ENCODE measurements around the gene SELENOV.
A peak's percentile ranks its signal among the peaks of the same experiment; 100 is the strongest.

Gene SELENOV

DNA sequence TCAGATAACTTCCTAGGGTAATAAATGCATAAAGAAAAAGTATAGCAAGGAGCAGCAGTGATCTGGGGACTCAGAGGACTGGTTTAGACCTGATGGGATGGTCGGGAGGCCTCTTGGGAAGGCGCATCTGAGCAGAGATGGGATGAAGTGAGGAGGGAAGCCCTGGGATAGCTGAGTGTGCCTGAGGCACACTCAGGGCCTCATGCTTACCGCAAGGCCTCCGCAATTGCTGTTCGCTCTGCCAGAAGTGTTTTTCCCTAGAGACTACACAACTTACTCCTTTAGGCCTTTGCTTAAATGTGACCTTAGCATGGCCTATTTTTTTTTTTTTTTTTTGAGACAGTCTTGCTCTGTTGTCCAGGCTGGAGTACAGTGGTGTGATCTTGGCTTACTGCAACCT, 20.3 kb upstream of the SELENOV start:
- no peak for DNase-seq

GRCh38 chr19:39496063-39496462, 18.9 kb upstream of the SELENOV start:
- no peak for DNase-seq

- no peak for DNase-seq
Measured at GRCh38 chr19:39497701-39497995, 17.3 kb upstream of the SELENOV start.

GRCh38 chr19:39497996-39498797, 16.7 kb upstream of the SELENOV start:
- peak; percentile 49 to 61 for DNase-seq

GRCh38 chr19:39498798-39499642, 15.9 kb upstream of the SELENOV start, which contains the start of gene DLL3:
DLL3 (plus strand) TSS chr19:39498947; CDS start chr19:39498975, 28 bp downstream.
- peak in 1 of 2 experiments; percentile 29 for DNase-seq

GRCh38 chr19:39499932-39500331, 15.0 kb upstream of the SELENOV start:
- no peak for DNase-seq

- DNase-seq, result no peak
Measured at GRCh38 chr19:39500543-39500942, 14.4 kb upstream of the SELENOV start.

GRCh38 chr19:39501340-39501739, 13.6 kb upstream of the SELENOV start:
- DNase-seq, result no peak

DNA sequence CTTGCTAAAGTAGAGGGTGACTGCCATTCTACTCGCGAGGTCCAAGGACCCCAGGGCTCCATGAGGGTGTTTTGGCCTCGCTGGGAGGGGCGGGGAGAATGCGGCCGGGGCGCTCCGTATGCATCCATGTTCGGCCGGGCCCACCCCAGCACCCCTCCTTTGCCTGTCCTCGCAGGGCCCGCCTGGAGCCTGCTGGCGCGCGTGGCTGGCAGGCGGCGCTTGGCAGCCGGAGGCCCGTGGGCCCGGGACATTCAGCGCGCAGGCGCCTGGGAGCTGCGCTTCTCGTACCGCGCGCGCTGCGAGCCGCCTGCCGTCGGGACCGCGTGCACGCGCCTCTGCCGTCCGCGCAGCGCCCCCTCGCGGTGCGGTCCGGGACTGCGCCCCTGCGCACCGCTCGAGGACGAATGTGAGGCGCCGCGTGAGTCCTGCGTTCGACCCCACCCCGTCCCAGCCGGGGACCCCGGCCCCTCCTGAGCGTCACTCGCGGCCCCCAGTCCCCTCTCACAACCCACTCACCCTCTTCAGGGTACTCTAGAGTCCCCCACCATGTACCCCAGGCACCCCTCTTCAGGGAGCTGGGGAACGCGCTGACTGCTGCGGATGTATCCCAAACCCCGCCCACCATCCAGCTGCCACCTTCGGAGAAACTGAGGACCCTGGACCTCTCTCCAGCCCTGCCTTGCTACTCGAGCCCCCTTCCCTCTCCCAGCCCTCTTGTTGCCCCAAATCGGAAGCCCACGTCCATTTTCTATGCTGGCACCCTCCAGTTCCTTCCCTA, 12.1 kb upstream of the SELENOV start:
- peak; percentile 56 to 58 for DNase-seq

- no peak for DNase-seq
Measured at GRCh38 chr19:39506598-39506943, 8.4 kb upstream of the SELENOV start.

- peak; percentile 64 to 74 for DNase-seq
Measured at GRCh38 chr19:39506944-39507714, 7.8 kb upstream of the SELENOV start.

- DNase-seq, result no peak
Measured at GRCh38 chr19:39507715-39508364, 7.1 kb upstream of the SELENOV start.

GRCh38 chr19:39508629-39509028, 6.3 kb upstream of the SELENOV start:
- DNase-seq, result no peak

GRCh38 chr19:39509233-39509632, 5.7 kb upstream of the SELENOV start:
- DNase-seq, result no peak

GRCh38 chr19:39512988-39513387, 2.0 kb upstream of the SELENOV start:
- DNase-seq, result no peak

DNA sequence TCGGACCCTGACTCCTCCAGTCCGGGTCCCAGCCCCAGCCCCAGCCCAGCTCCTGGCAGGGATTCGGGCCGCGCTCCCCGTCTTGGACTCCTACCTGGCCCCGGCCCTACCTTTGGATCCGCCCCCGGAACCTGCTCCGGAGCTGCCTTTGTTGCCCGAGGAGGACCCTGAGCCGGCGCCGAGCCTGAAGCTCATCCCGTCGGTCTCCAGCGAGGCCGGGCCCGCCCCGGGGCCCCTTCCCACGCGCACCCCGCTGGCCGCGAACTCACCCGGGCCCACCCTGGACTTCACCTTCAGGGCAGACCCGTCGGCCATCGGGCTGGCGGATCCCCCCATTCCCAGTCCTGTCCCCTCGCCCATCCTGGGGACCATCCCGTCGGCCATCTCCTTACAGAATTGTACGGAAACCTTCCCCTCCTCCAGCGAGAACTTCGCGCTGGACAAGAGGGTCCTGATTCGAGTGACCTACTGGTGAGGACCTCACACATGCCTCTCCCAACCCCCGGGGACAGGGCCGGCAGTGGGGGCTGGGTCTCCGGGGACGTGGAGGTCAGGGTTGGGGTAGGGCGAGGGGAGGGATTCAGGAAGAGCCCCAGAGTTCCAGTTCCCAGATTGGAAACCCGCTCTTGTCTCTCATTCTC, 732 bp downstream of the SELENOV start:
- DNase-seq, result no peak

- no peak for DNase-seq
Measured at GRCh38 chr19:39516270-39516669, 1.3 kb downstream of the SELENOV start.

- DNase-seq, result no peak
Measured at GRCh38 chr19:39517432-39517831, 2.5 kb downstream of the SELENOV start.

- no peak for DNase-seq
Measured at GRCh38 chr19:39518458-39518857, 3.5 kb downstream of the SELENOV start.

- DNase-seq, result no peak
Measured at GRCh38 chr19:39518975-39519374, 4.0 kb downstream of the SELENOV start.

Measured in Kasumi-1 (cell line).